GM12878 (cell line): ENCODE measurements around the gene GRM6.

ENCODE experiments used
- CBFB ChIP-seq: IDR thresholded peaks from 2 replicates; pipeline ENCODE4 v1.6.1; 2016; ENCODE audit warnings: antibody characterized with exemption, low read depth
- CREB1 ChIP-seq: IDR thresholded peaks from 2 replicates; pipeline ENCODE4 v1.6.1; 2012; ENCODE audit warnings: low read depth, mild to moderate bottlenecking, inconsistent platforms
- EP300 ChIP-seq, 2 experiments: fragments of 150-350 bp in 1 of 2; IDR thresholded peaks; 2 replicates each; pipeline ENCODE4 v1.6.1; 2011 to 2012; ENCODE audit warnings: low read depth in 2 of 2, low read length in 2 of 2, borderline replicate concordance in 1 of 2, improper control_type of control experiment in 1 of 2, inconsistent platforms in 1 of 2; ENCODE audit not compliant: control insufficient read depth in 1 of 2
- FOXM1 ChIP-seq: IDR thresholded peaks from 2 replicates; pipeline ENCODE4 v1.6.1; 2012; ENCODE audit warnings: low read depth, mild to moderate bottlenecking, inconsistent platforms, low read length, moderate library complexity
- GABPA ChIP-seq: IDR thresholded peaks from 2 replicates; pipeline ENCODE4 v1.6.1; 2014; ENCODE audit warnings: antibody characterized with exemption, low read depth, mild to moderate bottlenecking, inconsistent platforms
- MXI1 ChIP-seq: fragments of 150-350 bp; IDR thresholded peaks from 2 replicates; pipeline ENCODE4 v1.6.1; 2011; ENCODE audit warnings: low read depth, mild to moderate bottlenecking, inconsistent platforms, low read length, improper control_type of control experiment
- POLR2A ChIP-seq: IDR thresholded peaks from 2 replicates; pipeline ENCODE4 v1.6.1; 2011; ENCODE audit warnings: low read depth, mild to moderate bottlenecking, low read length
- RB1 ChIP-seq: fragments of 450-650 bp; formaldehyde crosslinking; IDR thresholded peaks from 2 replicates; pipeline ENCODE4 v1.6.1; 2017; ENCODE audit warnings: mild to moderate bottlenecking, borderline replicate concordance
- RCOR1 ChIP-seq: conservative IDR thresholded peaks from 2 replicates; pipeline ENCODE4 v1.6.1; 2012; ENCODE audit warnings: low read depth, low read length, improper control_type of control experiment
- SMAD5 ChIP-seq: IDR thresholded peaks from 2 replicates; pipeline ENCODE4 v1.6.1; 2016; ENCODE audit warnings: antibody characterized with exemption, low read depth
- ZNF274 ChIP-seq: IDR thresholded peaks from one replicate; pipeline ENCODE4 v1.8.0; 2011; ENCODE audit not compliant: insufficient read length, insufficient read depth
- TF ChIP-seq, protein P1 (sequence below): IDR thresholded peaks from 2 replicates; pipeline ENCODE4 v1.6.1; 2011; ENCODE audit warnings: low read depth, mild to moderate bottlenecking, low read length, moderate library complexity, borderline replicate concordance; ENCODE audit errors: extremely low read depth
- TF ChIP-seq, protein P2 (sequence below), 3 experiments: IDR thresholded peaks in 2 of 3; conservative IDR thresholded peaks in 1 of 3; 2 replicates each; pipeline ENCODE4 v1.5.1; 2011; ENCODE audit warnings: low read depth in 3 of 3, low read length in 3 of 3, mild to moderate bottlenecking in 3 of 3, control low read depth in 2 of 3, moderate library complexity in 2 of 3, inconsistent platforms in 1 of 3, mixed read lengths in 1 of 3; ENCODE audit not compliant: control insufficient read depth in 2 of 3, insufficient read depth in 1 of 3; ENCODE audit errors: extremely low read depth in 1 of 3

GRCh38 chr5:178995341-178995690 is 196 bp upstream of the GRM6 start:
- TF ChIP-seq SMAD5 (no peak), MXI1 (no peak), EP300 (IDR thresholded peaks at IDR 0.05; ENCODE audit: borderline replicate concordance in 1 of 2, control insufficient read depth in 1 of 2, low read depth in 2 of 2, low read length in 2 of 2) (no peak), CBFB (no peak), CREB1 (no peak), POLR2A (no peak), FOXM1 (no peak), GABPA (no peak), ZNF274 (no peak), RCOR1 (no peak), RB1 (no peak)
- TF ChIP-seq, protein P1, sequence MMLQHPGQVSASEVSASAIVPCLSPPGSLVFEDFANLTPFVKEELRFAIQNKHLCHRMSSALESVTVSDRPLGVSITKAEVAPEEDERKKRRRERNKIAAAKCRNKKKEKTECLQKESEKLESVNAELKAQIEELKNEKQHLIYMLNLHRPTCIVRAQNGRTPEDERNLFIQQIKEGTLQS: no peak
- TF ChIP-seq, protein P2, sequence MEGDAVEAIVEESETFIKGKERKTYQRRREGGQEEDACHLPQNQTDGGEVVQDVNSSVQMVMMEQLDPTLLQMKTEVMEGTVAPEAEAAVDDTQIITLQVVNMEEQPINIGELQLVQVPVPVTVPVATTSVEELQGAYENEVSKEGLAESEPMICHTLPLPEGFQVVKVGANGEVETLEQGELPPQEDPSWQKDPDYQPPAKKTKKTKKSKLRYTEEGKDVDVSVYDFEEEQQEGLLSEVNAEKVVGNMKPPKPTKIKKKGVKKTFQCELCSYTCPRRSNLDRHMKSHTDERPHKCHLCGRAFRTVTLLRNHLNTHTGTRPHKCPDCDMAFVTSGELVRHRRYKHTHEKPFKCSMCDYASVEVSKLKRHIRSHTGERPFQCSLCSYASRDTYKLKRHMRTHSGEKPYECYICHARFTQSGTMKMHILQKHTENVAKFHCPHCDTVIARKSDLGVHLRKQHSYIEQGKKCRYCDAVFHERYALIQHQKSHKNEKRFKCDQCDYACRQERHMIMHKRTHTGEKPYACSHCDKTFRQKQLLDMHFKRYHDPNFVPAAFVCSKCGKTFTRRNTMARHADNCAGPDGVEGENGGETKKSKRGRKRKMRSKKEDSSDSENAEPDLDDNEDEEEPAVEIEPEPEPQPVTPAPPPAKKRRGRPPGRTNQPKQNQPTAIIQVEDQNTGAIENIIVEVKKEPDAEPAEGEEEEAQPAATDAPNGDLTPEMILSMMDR (IDR thresholded peaks at IDR 0.05 in 2 of 3, conservative IDR thresholded peaks at IDR 0.05 in 1 of 3; ENCODE audit: control insufficient read depth in 2 of 3, extremely low read depth in 1 of 3, insufficient read depth in 1 of 3, low read depth in 3 of 3, low read length in 3 of 3): no peak
